HepG2 (cell line): Measurements from ENCODE around the gene PTCD3. TPM values are rescaled to one million over a fixed set of nuclear protein-coding genes. Genes with fewer than 3 reads are reported as not detected.

Experiments
- ATAD3A ChIP-seq: sonication (generic); formaldehyde crosslinking; IDR thresholded peaks from 2 replicates; pipeline ENCODE4 v1.4.0; 2020; ENCODE audit warnings: missing genetic modification reagents
- ETS1 ChIP-seq: sonication (generic); formaldehyde crosslinking; IDR thresholded peaks from 2 replicates; pipeline ENCODE4 v1.4.0; 2020; ENCODE audit warnings: missing genetic modification reagents
- NPAS2 ChIP-seq: sonication (generic); formaldehyde crosslinking; IDR thresholded peaks from 2 replicates; pipeline ENCODE4 v1.8.0; 2022; ENCODE audit warnings: mild to moderate bottlenecking, missing genetic modification reagents, borderline replicate concordance
- REXO4 ChIP-seq: sonication (generic); formaldehyde crosslinking; IDR thresholded peaks from 2 replicates; pipeline ENCODE4 v1.8.0; 2022; ENCODE audit warnings: missing genetic modification reagents, mild to moderate bottlenecking, borderline replicate concordance
- RFX3 ChIP-seq: IDR thresholded peaks from 2 replicates; pipeline ENCODE4 v1.6.1; 2016; ENCODE audit warnings: missing biosample characterization, missing genetic modification reagents
- SALL1 ChIP-seq: sonication (generic); formaldehyde crosslinking; IDR thresholded peaks from 2 replicates; pipeline ENCODE4 v1.8.0; 2022; ENCODE audit warnings: mild to moderate bottlenecking, missing genetic modification reagents
- SAP130 ChIP-seq: IDR thresholded peaks from 2 replicates; pipeline ENCODE4 v1.6.1; 2016; ENCODE audit warnings: low read depth
- SMARCC2 ChIP-seq: fragments of 450-650 bp; IDR thresholded peaks from 2 replicates; pipeline ENCODE4 v1.6.1; 2017; ENCODE audit warnings: antibody characterized with exemption, mild to moderate bottlenecking
- TFE3 ChIP-seq: IDR thresholded peaks from 2 replicates; pipeline ENCODE4 v1.6.1; 2016
- XBP1 ChIP-seq: sonication (generic); formaldehyde crosslinking; IDR thresholded peaks from 2 replicates; pipeline ENCODE4 v1.5.0; 2020; ENCODE audit warnings: missing genetic modification reagents
- ZNF18 ChIP-seq: sonication (generic); formaldehyde crosslinking; IDR thresholded peaks from 2 replicates; pipeline ENCODE4 v1.8.0; 2022; ENCODE audit warnings: mild to moderate bottlenecking, missing genetic modification reagents; ENCODE audit not compliant: insufficient replicate concordance
- ZNF597 ChIP-seq: sonication (generic); formaldehyde crosslinking; IDR thresholded peaks from 2 replicates; pipeline ENCODE4 v1.5.0; 2020; ENCODE audit warnings: missing genetic modification reagents
- ZNF616 ChIP-seq: sonication (generic); formaldehyde crosslinking; IDR thresholded peaks from 2 replicates; pipeline ENCODE4 v1.5.0; 2020; ENCODE audit warnings: low read depth, mild to moderate bottlenecking, missing genetic modification reagents
- ZUFSP ChIP-seq: sonication (generic); formaldehyde crosslinking; IDR thresholded peaks from 2 replicates; pipeline ENCODE4 v1.9.0; 2021; ENCODE audit warnings: missing genetic modification reagents, mild to moderate bottlenecking, borderline replicate concordance
- polyA plus RNA-seq, 8 experiments: library from polyadenylated mRNA; depleted of rRNA in 3 of 8; stranded (reverse) in 7 of 8; unstranded in 1 of 8; fragments of >200 nt; fragmentation: Illumina TruSeq in 4 of 8; extraction: Trizol in 4 of 8; gene quantifications; 2 replicates each; pipeline versions ENCODE4 v1.2.1 to v1.2.3, GENCODE V29; 2011 to 2016; ENCODE audit warnings: low read depth in 4 of 8, missing spikeins in 1 of 8, mixed read lengths in 1 of 8; ENCODE audit not compliant: insufficient read depth in 1 of 8
- total RNA-seq, 5 experiments: library from RNA; depleted of rRNA; stranded (reverse); fragments of >200 nt; fragmentation: Illumina TruSeq; extraction: Trizol; gene quantifications; 2 replicates each; pipeline ENCODE4 v1.2.3, GENCODE V29; 2016; ENCODE audit warnings: low read depth in 1 of 5
- TF ChIP-seq, protein P1 (sequence below): sonication (generic); formaldehyde crosslinking; IDR thresholded peaks from 2 replicates; pipeline ENCODE4 v1.4.0; 2020; ENCODE audit warnings: missing genetic modification reagents
- TF ChIP-seq, protein P2 (sequence below): sonication (generic); formaldehyde crosslinking; IDR thresholded peaks from 2 replicates; pipeline ENCODE4 v1.5.0; 2020; ENCODE audit warnings: missing genetic modification reagents

The PTCD3 gene
- total and polyA plus RNA-seq, 2 of the 13 experiments (the other 11 are each of a cell fraction or from before 2014, with no cell fraction given) = 124 to 309 TPM

DNA sequence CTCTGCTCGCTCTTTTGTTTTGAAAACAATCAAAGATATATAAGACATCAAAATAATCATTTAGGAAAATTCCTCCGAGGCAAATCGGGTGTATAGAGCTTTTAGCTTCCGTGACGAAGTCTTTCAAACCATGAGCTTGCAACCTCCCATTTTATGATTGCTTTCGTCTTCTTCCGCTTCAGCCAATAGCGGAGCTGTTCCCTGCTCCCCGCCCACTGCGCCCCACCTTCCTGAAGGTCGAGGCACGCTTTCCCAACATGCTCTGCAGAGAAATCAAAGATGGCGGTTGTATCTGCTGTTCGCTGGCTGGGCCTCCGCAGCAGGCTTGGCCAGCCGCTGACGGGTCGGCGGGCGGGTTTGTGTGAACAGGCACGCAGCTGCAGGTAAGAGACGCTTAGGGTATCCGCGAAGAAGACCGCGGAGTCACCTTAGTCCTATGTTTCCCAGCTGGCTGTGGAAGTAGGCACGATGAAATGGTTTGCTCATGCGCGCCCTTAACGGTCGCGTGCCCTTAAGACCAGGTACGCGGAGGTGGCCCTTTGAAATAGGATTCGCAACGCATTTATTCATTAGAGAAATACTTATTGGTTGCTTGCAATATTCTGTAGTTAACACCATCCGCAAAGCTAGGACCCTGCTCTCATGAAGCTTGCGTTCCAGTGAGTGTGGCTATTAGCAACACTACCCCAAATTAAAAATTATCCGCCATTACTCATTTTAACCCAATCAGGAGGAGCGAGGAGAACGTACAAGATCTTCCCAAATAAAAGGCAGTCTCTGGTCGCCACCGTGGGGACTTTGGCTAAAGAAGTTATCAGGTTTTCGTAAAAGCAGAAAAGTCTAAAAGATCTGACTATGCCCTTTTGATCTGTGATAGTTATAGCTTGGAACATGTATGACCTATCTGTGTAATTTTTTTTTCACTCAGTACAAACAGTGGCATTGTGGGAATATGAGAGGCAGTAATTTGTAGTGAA is at the start of gene PTCD3 (continued):
- TF ChIP-seq SALL1 (CRISPR knock-in tag) = peak; percentile 91
- TF ChIP-seq TFE3 (CRISPR knock-in tag) = no peak; the same call in none of the 2 replicates
- TF ChIP-seq ATAD3A (CRISPR knock-in tag) = no peak
- TF ChIP-seq, protein P1, sequence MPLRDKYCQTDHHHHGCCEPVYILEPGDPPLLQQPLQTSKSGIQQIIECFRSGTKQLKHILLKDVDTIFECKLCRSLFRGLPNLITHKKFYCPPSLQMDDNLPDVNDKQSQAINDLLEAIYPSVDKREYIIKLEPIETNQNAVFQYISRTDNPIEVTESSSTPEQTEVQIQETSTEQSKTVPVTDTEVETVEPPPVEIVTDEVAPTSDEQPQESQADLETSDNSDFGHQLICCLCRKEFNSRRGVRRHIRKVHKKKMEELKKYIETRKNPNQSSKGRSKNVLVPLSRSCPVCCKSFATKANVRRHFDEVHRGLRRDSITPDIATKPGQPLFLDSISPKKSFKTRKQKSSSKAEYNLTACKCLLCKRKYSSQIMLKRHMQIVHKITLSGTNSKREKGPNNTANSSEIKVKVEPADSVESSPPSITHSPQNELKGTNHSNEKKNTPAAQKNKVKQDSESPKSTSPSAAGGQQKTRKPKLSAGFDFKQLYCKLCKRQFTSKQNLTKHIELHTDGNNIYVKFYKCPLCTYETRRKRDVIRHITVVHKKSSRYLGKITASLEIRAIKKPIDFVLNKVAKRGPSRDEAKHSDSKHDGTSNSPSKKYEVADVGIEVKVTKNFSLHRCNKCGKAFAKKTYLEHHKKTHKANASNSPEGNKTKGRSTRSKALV = peak; percentile 11; the same call in 1 of the 2 replicates
- TF ChIP-seq ZUFSP (CRISPR knock-in tag) = no peak
- no peak; the same call in 1 of the 2 replicates for TF ChIP-seq XBP1 (CRISPR knock-in tag)
- TF ChIP-seq RFX3 (CRISPR knock-in tag) = no peak
- no peak for TF ChIP-seq ETS1 (CRISPR knock-in tag)
- TF ChIP-seq REXO4 (CRISPR knock-in tag) = no peak
- no peak for TF ChIP-seq ZNF616 (CRISPR knock-in tag)
- peak; percentile 97 for TF ChIP-seq SAP130 (CRISPR knock-in tag)
- TF ChIP-seq ZNF597 = no peak
- peak; percentile 71 for TF ChIP-seq ZNF18
- TF ChIP-seq, protein P2, sequence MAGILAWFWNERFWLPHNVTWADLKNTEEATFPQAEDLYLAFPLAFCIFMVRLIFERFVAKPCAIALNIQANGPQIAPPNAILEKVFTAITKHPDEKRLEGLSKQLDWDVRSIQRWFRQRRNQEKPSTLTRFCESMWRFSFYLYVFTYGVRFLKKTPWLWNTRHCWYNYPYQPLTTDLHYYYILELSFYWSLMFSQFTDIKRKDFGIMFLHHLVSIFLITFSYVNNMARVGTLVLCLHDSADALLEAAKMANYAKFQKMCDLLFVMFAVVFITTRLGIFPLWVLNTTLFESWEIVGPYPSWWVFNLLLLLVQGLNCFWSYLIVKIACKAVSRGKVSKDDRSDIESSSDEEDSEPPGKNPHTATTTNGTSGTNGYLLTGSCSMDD (CRISPR knock-in tag) = no peak
- no peak for TF ChIP-seq NPAS2 (CRISPR knock-in tag)
- no peak for TF ChIP-seq SMARCC2
